GM12892 (cell line): ENCODE data around the gene CCDC92.

Experiments used
- POLR2A ChIP-seq: IDR thresholded peaks from 2 replicates; pipeline ENCODE4 v1.6.1; 2011; ENCODE audit warnings: low read depth, low read length, control low read depth
- POLR2AphosphoS5 ChIP-seq: IDR thresholded peaks from 2 replicates; pipeline ENCODE4 v1.6.1; 2011; ENCODE audit warnings: low read depth, low read length, control low read depth
- TAF1 ChIP-seq: IDR thresholded peaks from 2 replicates; pipeline ENCODE4 v1.6.1; 2011; ENCODE audit warnings: low read depth, mild to moderate bottlenecking, control low read depth, low read length, borderline replicate concordance

DNA sequence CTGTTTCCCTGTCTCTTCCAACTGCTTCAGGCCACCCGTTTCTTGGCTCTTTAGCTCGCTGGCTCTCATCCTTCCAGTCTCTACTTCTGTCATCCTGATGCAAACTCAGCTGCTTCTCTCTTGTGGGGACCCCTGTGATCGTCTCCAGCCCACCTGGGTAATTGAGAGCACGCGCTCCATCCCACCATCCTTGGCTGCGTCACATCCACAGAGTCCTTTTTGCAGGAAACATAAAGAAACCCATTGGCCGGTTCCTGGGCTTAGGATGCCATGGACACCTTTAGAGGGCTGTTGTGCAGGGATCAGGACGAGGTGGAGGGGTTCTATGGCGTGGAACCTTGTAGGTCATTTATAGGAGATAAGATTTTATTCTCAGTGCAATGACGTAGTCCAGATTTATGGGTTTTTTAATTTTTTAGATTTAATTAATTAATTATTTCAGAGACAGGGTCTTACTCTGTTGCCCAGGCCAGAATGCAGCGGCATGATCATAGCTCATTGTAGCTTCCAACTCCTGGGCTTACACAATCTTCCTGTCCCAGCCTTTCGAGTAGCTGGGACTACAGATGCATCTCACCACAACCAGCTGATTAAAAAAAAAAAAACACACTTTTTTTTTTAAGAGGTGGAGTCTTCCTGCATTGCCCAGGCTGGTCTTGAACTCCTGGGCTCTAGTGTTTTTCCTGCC is 82.6 kb downstream of the CCDC92 start:
- no peak for TF ChIP-seq POLR2AphosphoS5
- no peak for TF ChIP-seq POLR2A
- no peak for TF ChIP-seq TAF1
